ENCODE data around the gene ARHGAP28.

Gene ARHGAP28

GRCh38 chr18:6874315-6874714 is 144.8 kb downstream of the ARHGAP28 start:
- no peak overlapping the region for H3K4me3 ChIP-seq (replicated peaks; ENCODE audit: low read depth, low read length)
- TF ChIP-seq CTCF (IDR thresholded peaks at IDR 0.05; ENCODE audit: low read depth, low read length, missing control alignments), result no peak
- DNase-seq (ENCODE audit: extremely low read depth, low read depth), result no peak

- no peak for DNase-seq (ENCODE audit: extremely low read depth, low read depth)
- TF ChIP-seq CTCF (IDR thresholded peaks at IDR 0.05; ENCODE audit: low read depth, low read length, missing control alignments), result no peak
These were observed 146.2 kb downstream of the ARHGAP28 start for GRCh38 chr18:6875749-6876148.

GRCh38 chr18:6876641-6877041 is 147.1 kb downstream of the ARHGAP28 start:
- no peak for TF ChIP-seq CTCF (IDR thresholded peaks at IDR 0.05; ENCODE audit: low read depth, low read length, missing control alignments)
- DNase-seq (ENCODE audit: extremely low read depth, low read depth), result peak; percentile 60
- no peak overlapping the region for H3K4me3 ChIP-seq (replicated peaks; ENCODE audit: low read depth, low read length)

More at GRCh38 chr18:6875749-6876148, 146.2 kb downstream of the ARHGAP28 start:
- H3K4me3 ChIP-seq (replicated peaks; ENCODE audit: low read depth, low read length), result no peak overlapping the region

GRCh38 chr18:6877288-6877687 is 147.8 kb downstream of the ARHGAP28 start:
- no peak for DNase-seq (ENCODE audit: extremely low read depth, low read depth)
- H3K4me3 ChIP-seq (replicated peaks; ENCODE audit: low read depth, low read length), result no peak overlapping the region

GRCh38 chr18:6878556-6879297 is 149.2 kb downstream of the ARHGAP28 start:
- DNase-seq (ENCODE audit: extremely low read depth, low read depth), result peak; percentile 49
- no peak overlapping the region for H3K4me3 ChIP-seq (replicated peaks; ENCODE audit: low read depth, low read length)
- TF ChIP-seq CTCF (IDR thresholded peaks at IDR 0.05; ENCODE audit: low read depth, low read length, missing control alignments), result no peak

More at GRCh38 chr18:6877288-6877687, 147.8 kb downstream of the ARHGAP28 start:
- TF ChIP-seq CTCF (IDR thresholded peaks at IDR 0.05; ENCODE audit: low read depth, low read length, missing control alignments), result no peak

GRCh38 chr18:6879508-6880195 is 150.1 kb downstream of the ARHGAP28 start:
- DNase-seq (ENCODE audit: extremely low read depth, low read depth), result no peak
- no peak for TF ChIP-seq CTCF (IDR thresholded peaks at IDR 0.05; ENCODE audit: low read depth, low read length, missing control alignments)
- H3K4me3 ChIP-seq (replicated peaks; ENCODE audit: low read depth, low read length), result no peak overlapping the region
